ENCODE results near the gene A1BG. TPM values are rescaled to one million over a fixed set of nuclear protein-coding genes. Genes with fewer than 3 reads are reported as not detected.
A peak's percentile ranks its signal among the peaks of the same experiment; 100 is the strongest.

A1BG gene
- total and polyA plus RNA-seq, 2 of the 13 experiments (the other 11 are each of a cell fraction or from before 2014, with no cell fraction given), result 14.7 to 41.4 TPM

DNA sequence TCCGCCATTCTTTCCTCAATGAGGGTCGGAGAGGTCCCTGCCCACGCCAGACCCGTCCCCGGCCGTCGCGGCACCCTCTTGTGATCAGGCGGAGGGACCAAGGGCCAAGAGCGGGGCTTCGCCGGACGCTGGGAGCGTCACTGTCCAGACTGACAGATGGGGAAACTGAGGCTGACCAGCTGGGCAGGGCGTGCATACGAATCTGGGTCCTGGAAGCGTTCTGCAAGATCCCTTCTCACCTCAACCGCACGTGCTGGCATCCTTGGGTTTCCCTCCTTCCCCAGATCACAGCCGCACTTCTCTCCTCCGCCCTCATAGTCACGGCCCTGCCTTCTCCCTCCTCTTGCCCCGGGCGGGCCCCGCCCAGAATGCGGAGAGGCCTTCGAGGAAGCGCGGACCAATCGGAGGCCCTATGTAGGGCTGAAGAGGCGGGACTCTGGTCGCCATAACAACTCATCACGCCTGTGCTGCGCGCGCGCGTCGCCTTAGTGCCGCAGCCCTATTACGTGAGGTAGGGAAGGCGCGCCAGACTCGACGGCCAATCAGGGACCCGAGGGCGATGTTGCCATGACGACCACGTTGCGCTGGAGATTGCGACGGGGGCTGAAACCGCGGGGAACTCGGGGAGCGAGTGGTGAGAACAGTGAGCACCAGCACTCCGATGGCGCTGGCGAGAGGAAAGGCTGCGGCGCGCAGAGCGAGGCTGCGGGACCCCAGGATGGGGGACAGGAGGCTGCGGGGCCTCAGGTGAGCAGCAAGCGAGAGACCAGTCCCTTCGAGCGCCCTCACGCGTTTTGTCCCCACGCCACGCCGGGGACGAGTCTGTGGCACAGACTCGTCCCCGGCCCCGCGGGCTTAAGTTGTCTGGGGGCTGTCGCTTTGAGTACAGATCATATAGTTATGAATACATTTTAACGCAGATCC is 47.9 kb upstream of the A1BG start (continued):
- TF ChIP-seq, protein P1, sequence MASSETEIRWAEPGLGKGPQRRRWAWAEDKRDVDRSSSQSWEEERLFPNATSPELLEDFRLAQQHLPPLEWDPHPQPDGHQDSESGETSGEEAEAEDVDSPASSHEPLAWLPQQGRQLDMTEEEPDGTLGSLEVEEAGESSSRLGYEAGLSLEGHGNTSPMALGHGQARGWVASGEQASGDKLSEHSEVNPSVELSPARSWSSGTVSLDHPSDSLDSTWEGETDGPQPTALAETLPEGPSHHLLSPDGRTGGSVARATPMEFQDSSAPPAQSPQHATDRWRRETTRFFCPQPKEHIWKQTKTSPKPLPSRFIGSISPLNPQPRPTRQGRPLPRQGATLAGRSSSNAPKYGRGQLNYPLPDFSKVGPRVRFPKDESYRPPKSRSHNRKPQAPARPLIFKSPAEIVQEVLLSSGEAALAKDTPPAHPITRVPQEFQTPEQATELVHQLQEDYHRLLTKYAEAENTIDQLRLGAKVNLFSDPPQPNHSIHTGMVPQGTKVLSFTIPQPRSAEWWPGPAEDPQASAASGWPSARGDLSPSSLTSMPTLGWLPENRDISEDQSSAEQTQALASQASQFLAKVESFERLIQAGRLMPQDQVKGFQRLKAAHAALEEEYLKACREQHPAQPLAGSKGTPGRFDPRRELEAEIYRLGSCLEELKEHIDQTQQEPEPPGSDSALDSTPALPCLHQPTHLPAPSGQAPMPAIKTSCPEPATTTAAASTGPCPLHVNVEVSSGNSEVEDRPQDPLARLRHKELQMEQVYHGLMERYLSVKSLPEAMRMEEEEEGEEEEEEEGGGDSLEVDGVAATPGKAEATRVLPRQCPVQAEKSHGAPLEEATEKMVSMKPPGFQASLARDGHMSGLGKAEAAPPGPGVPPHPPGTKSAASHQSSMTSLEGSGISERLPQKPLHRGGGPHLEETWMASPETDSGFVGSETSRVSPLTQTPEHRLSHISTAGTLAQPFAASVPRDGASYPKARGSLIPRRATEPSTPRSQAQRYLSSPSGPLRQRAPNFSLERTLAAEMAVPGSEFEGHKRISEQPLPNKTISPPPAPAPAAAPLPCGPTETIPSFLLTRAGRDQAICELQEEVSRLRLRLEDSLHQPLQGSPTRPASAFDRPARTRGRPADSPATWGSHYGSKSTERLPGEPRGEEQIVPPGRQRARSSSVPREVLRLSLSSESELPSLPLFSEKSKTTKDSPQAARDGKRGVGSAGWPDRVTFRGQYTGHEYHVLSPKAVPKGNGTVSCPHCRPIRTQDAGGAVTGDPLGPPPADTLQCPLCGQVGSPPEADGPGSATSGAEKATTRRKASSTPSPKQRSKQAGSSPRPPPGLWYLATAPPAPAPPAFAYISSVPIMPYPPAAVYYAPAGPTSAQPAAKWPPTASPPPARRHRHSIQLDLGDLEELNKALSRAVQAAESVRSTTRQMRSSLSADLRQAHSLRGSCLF (CRISPR knock-in tag; IDR thresholded peaks at IDR 0.05; ENCODE audit: borderline replicate concordance), result no peak
- no peak for TF ChIP-seq ZNF205 (CRISPR knock-in tag; IDR thresholded peaks at IDR 0.05)
- TF ChIP-seq SALL1 (CRISPR knock-in tag; IDR thresholded peaks at IDR 0.05), result peak; percentile 46; the same call in 1 of the 2 replicates
- no peak for TF ChIP-seq ZNF256 (CRISPR knock-in tag; conservative IDR thresholded peaks at IDR 0.05)
- TF ChIP-seq SOX5 (CRISPR knock-in tag; IDR thresholded peaks at IDR 0.05; ENCODE audit: borderline replicate concordance), result peak; percentile 44; the same call in 1 of the 2 replicates
- TF ChIP-seq MTF2 (CRISPR knock-in tag; IDR thresholded peaks at IDR 0.05; ENCODE audit: borderline replicate concordance), result no peak
- TF ChIP-seq KAT7 (CRISPR knock-in tag; IDR thresholded peaks at IDR 0.05; ENCODE audit: borderline replicate concordance), result no peak
- TF ChIP-seq PHF8 (CRISPR knock-in tag; IDR thresholded peaks at IDR 0.05), result peak; percentile 67
- no peak for TF ChIP-seq CBX5 (CRISPR knock-in tag; IDR thresholded peaks at IDR 0.05; ENCODE audit: borderline replicate concordance)
- peak; percentile 85 for TF ChIP-seq NRL (CRISPR knock-in tag; IDR thresholded peaks at IDR 0.05; ENCODE audit: borderline replicate concordance)
- TF ChIP-seq NCOA2 (CRISPR knock-in tag; IDR thresholded peaks at IDR 0.05), result no peak
- no peak for TF ChIP-seq GZF1 (CRISPR knock-in tag; IDR thresholded peaks at IDR 0.05)
- TF ChIP-seq SP1 (IDR thresholded peaks at IDR 0.05), result no peak
- TF ChIP-seq SP1 (CRISPR knock-in tag; IDR thresholded peaks at IDR 0.05), result peak; percentile 77; the same call in 1 of the 2 replicates
- TF ChIP-seq ZNF333 (CRISPR knock-in tag; IDR thresholded peaks at IDR 0.05; ENCODE audit: borderline replicate concordance), result no peak
- peak; percentile 51; the same call in 1 of the 2 replicates for TF ChIP-seq DR1 (CRISPR knock-in tag; IDR thresholded peaks at IDR 0.05)
- TF ChIP-seq, protein P2, sequence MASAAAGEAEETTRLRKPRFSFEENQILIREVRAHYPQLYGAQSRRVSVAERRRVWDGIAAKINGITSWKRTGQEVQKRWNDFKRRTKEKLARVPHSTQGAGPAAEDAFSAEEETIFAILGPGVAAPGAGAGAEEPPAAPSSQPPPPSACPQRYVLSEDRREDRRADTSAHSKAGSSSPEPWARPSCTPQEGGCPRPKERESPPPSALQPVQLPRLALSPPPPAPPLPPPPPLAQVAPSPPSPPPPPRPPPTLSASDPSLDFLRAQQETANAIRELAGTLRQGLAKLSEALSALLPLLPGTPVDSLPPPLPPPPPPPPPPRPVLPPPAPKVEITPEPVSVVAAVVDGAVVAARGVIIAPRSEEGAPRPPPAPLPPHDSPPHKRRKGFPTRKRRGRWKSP (CRISPR knock-in tag; IDR thresholded peaks at IDR 0.05), result peak; percentile 100
- no peak for TF ChIP-seq ZNF773 (CRISPR knock-in tag; IDR thresholded peaks at IDR 0.05; ENCODE audit: borderline replicate concordance)
- TF ChIP-seq CEBPB (IDR thresholded peaks at IDR 0.05; ENCODE audit: borderline replicate concordance, low read depth, low read length), result peak; percentile 40; the same call in 1 of the 2 replicates
- TF ChIP-seq, protein P3, sequence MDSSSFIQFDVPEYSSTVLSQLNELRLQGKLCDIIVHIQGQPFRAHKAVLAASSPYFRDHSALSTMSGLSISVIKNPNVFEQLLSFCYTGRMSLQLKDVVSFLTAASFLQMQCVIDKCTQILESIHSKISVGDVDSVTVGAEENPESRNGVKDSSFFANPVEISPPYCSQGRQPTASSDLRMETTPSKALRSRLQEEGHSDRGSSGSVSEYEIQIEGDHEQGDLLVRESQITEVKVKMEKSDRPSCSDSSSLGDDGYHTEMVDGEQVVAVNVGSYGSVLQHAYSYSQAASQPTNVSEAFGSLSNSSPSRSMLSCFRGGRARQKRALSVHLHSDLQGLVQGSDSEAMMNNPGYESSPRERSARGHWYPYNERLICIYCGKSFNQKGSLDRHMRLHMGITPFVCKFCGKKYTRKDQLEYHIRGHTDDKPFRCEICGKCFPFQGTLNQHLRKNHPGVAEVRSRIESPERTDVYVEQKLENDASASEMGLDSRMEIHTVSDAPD (CRISPR knock-in tag; IDR thresholded peaks at IDR 0.05), result peak; percentile 44; the same call in 1 of the 2 replicates
- no peak for TF ChIP-seq KLF15 (CRISPR knock-in tag; IDR thresholded peaks at IDR 0.05; ENCODE audit: borderline replicate concordance)
- TF ChIP-seq ZNF891 (CRISPR knock-in tag; IDR thresholded peaks at IDR 0.05), result 0 out of 2 replicates have a peak, but pooled peaks have one; percentile 48
- TF ChIP-seq SMAD3 (CRISPR knock-in tag; IDR thresholded peaks at IDR 0.05), result no peak
- peak; percentile 67; the same call in 1 of the 2 replicates for TF ChIP-seq GABPB1 (CRISPR knock-in tag; IDR thresholded peaks at IDR 0.05)
